ENCODE data around the gene RBM17. TPM values are rescaled to one million over a fixed set of nuclear protein-coding genes. Genes with fewer than 3 reads are reported as not detected.

Gene RBM17
- total RNA-seq, 3 donors from 2014 or later (not counting 1 experiment from before 2014, with no cell fraction given), result 120 to 147 (median 147) TPM

DNA sequence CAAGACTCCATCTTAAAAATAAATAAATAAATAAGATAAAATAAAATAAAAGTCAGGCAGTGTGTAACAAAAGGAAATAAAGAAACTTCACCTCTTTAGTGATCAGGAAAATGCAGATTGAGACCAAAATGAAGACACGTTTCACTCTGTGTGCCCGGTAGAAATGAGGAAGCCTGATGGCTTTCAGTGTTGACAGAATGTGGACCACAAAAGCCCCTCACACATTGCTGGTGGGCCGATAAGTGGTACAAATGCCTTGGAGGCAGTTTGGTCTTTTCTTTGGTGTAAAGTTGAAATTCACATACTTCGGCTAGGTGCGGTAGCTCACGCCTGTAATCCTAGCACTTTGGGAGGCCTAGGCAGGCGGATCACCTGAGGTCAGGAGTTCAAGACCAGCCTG, 69.4 kb downstream of the RBM17 start:
- WGBS (ENCODE audit: insufficient coverage), result 59% methylated on average over 7 of the region's 7 CpGs
- peaks cover 7% of the 10 kb centered on the region for H3K4me1 ChIP-seq (ENCODE audit: control insufficient read depth, insufficient read depth, low read length)
- Mint-ChIP-seq H3K27me3 (ENCODE audit: low read depth in 2 of 2) (no peaks in the 10 kb centered on the region), H3K9me3 (no peaks in the 10 kb centered on the region), H3K4me1 (peaks cover 0 to 8% of the 10 kb centered on the region in 2 donors), H3K4me3 (no peak overlapping the region), H3K36me3 (no peaks in the 10 kb centered on the region), H3K27ac (no peak overlapping the region)
- H3K4me3 ChIP-seq (ENCODE audit: low read length), result no peak overlapping the region
- intact Hi-C loops (cut with micrococcal nuclease), result no loop called here
- no peaks in the 10 kb centered on the region for H3K27me3 ChIP-seq (ENCODE audit: control insufficient read depth, insufficient read depth, low read length)
- H3K27ac ChIP-seq (ENCODE audit: low read length), result no peak overlapping the region
- ATAC-seq (no peak), DNase-seq (no peak)
- TF ChIP-seq, protein P1, sequence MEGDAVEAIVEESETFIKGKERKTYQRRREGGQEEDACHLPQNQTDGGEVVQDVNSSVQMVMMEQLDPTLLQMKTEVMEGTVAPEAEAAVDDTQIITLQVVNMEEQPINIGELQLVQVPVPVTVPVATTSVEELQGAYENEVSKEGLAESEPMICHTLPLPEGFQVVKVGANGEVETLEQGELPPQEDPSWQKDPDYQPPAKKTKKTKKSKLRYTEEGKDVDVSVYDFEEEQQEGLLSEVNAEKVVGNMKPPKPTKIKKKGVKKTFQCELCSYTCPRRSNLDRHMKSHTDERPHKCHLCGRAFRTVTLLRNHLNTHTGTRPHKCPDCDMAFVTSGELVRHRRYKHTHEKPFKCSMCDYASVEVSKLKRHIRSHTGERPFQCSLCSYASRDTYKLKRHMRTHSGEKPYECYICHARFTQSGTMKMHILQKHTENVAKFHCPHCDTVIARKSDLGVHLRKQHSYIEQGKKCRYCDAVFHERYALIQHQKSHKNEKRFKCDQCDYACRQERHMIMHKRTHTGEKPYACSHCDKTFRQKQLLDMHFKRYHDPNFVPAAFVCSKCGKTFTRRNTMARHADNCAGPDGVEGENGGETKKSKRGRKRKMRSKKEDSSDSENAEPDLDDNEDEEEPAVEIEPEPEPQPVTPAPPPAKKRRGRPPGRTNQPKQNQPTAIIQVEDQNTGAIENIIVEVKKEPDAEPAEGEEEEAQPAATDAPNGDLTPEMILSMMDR (IDR thresholded peaks at IDR 0.05), result no peak
- H3K9me3 ChIP-seq (ENCODE audit: control insufficient read depth, insufficient read depth, low read length), result no peaks in the 10 kb centered on the region
- no peaks in the 10 kb centered on the region for H3K36me3 ChIP-seq (ENCODE audit: control insufficient read depth, insufficient read depth, low read length)

DNA sequence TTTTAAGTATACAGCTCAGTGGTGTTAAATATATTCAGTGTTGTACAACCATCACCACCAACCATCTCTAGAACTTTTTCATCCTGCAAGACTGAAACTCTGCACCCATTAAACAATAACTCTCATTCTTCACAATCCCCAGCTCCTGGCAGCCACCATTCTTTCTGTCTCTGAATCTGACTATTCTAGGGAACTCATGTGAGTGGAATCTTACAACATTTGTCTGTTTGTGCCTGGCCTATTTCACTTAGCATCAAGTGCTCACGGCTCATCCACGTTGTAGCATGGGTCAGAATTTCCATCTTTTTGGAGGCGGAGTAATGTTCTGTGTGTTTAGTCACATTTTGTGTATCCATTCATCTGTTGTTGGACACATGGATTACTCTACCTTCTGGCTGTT, 73.1 kb downstream of the RBM17 start:
- Histone ChIP-seq H3K27ac (ENCODE audit: low read length) (no peak overlapping the region), H3K36me3 (ENCODE audit: control insufficient read depth, insufficient read depth, low read length) (peaks cover 3% of the 10 kb centered on the region), H3K9me3 (ENCODE audit: control insufficient read depth, insufficient read depth, low read length) (no peaks in the 10 kb centered on the region), H3K27me3 (ENCODE audit: control insufficient read depth, insufficient read depth, low read length) (no peaks in the 10 kb centered on the region), H3K4me1 (ENCODE audit: control insufficient read depth, insufficient read depth, low read length) (peaks cover 18% of the 10 kb centered on the region), H3K4me3 (ENCODE audit: low read length) (no peak overlapping the region)
- Mint-ChIP-seq H3K9me3 (no peaks in the 10 kb centered on the region), H3K4me1 (peaks cover 20 to 34% of the 10 kb centered on the region in 2 donors), H3K27ac (peak overlapping the region in 1 of 2 donors; percentile 30), H3K27me3 (ENCODE audit: low read depth in 2 of 2) (no peaks in the 10 kb centered on the region), H3K4me3 (no peak overlapping the region), H3K36me3 (no peaks in the 10 kb centered on the region)
- WGBS (ENCODE audit: insufficient coverage), result 91% methylated on average over 3 of the region's 3 CpGs
- TF ChIP-seq, protein P1 (IDR thresholded peaks at IDR 0.05), result no peak
- ATAC-seq (no peak), DNase-seq (no peak)
- intact Hi-C loops (cut with micrococcal nuclease), result loop anchor here (5.0 kb wide), 1 partner anchor 40 kb away; the partner anchor contains the start of gene PFKFB3

DNA sequence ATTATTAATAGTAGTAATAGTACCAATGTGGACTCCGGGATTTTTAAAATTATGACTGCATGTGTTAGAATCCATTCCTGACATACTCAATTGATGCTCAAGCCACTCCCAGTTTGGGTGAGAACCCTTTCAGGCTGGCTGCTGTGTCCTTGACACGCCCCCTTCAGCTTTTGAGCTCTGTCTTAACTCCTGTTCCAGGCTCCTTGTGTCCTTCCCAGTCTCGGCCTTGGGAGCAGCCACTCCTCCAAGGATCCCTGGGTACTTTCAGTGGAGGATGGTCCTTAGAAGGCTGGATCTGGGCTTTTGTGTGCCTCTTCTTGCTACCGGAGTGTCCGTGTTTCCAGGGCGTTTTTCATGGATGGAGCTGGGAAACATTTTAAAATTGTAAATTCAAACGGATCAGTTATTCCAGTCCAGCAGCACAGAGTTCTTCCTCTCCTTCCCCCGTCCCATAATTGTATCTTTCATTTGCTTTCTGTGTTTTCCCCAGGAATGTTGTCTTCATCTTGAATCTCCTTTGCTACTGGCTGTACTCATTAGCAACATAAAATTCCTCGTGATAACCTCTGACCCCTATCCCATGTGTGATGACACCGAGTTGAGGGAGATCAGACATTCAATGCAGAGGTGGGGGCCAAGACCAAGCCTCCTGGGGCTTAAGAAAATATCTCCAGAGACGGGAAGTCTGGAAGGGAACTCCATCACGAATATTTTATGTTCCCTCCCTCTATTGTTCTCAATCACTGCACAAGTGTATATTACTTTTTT, 73.9 kb downstream of the RBM17 start:
- 72% methylated on average over 12 of the region's 12 CpGs for WGBS (ENCODE audit: insufficient coverage)
- Histone ChIP-seq H3K4me1 (ENCODE audit: control insufficient read depth, insufficient read depth, low read length) (peaks cover 18% of the 10 kb centered on the region), H3K36me3 (ENCODE audit: control insufficient read depth, insufficient read depth, low read length) (peaks cover 8% of the 10 kb centered on the region), H3K27ac (ENCODE audit: low read length) (peak overlapping the region; percentile 73), H3K9me3 (ENCODE audit: control insufficient read depth, insufficient read depth, low read length) (no peaks in the 10 kb centered on the region), H3K27me3 (ENCODE audit: control insufficient read depth, insufficient read depth, low read length) (no peaks in the 10 kb centered on the region), H3K4me3 (ENCODE audit: low read length) (peak overlapping the region; percentile 53)
- ATAC-seq, result no peak
- Mint-ChIP-seq H3K4me3 (peak overlapping the region; percentile 71), H3K4me1 (peaks cover 29 to 43% of the 10 kb centered on the region in 2 donors), H3K27me3 (ENCODE audit: low read depth in 2 of 2) (no peaks in the 10 kb centered on the region), H3K27ac (peak overlapping the region; percentile 63 to 96), H3K9me3 (no peaks in the 10 kb centered on the region), H3K36me3 (no peaks in the 10 kb centered on the region)
- DNase-seq, result no peak
- intact Hi-C loops (cut with micrococcal nuclease), result loop anchor here (5.0 kb wide), 1 partner anchor 40 kb away; the partner anchor contains the start of gene PFKFB3
- TF ChIP-seq, protein P1 (IDR thresholded peaks at IDR 0.05), result no peak

Data from natural killer cell (primary cell).